AG10803 (cell line): Measurements from ENCODE around the gene GRB10.

ENCODE experiments used
- DNase-seq: peaks from one replicate; pipeline ENCODE4 v3.0.0; 2010; ENCODE audit warnings: low read depth
- H3K4me3 ChIP-seq: 2 replicates; pipeline ENCODE4 v1.5.1; 2011; ENCODE audit warnings: mild to moderate bottlenecking, low read length, control low read depth
- TF ChIP-seq, protein P1 (sequence below): conservative IDR thresholded peaks from 2 replicates; pipeline ENCODE4 v1.5.1; 2011; ENCODE audit warnings: mild to moderate bottlenecking, low read length, control low read depth, inconsistent platforms

GRB10 gene

DNA sequence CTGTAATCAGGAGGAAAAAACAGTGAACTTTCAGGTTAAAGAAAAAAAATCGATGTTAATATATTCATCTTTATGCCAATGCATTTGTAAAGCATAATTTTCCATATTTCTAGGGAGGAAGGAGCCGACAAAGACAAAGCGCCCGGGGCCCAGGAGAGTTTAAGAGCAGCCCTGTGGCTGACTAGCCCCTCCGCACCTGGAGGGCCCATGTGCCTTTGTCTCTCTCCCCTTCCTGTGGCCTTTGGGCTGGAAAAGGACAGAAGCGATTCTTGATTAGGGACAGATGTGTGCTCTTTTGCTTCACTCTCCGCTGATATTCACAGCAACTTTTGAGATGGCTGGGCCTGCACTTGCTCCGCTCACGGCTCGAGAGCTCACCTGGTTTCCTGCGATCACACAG is 240.6 kb downstream of the GRB10 start:
- TF ChIP-seq, protein P1, sequence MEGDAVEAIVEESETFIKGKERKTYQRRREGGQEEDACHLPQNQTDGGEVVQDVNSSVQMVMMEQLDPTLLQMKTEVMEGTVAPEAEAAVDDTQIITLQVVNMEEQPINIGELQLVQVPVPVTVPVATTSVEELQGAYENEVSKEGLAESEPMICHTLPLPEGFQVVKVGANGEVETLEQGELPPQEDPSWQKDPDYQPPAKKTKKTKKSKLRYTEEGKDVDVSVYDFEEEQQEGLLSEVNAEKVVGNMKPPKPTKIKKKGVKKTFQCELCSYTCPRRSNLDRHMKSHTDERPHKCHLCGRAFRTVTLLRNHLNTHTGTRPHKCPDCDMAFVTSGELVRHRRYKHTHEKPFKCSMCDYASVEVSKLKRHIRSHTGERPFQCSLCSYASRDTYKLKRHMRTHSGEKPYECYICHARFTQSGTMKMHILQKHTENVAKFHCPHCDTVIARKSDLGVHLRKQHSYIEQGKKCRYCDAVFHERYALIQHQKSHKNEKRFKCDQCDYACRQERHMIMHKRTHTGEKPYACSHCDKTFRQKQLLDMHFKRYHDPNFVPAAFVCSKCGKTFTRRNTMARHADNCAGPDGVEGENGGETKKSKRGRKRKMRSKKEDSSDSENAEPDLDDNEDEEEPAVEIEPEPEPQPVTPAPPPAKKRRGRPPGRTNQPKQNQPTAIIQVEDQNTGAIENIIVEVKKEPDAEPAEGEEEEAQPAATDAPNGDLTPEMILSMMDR: no peak
- no peak overlapping the region for H3K4me3 ChIP-seq
- DNase-seq: no peak

DNA sequence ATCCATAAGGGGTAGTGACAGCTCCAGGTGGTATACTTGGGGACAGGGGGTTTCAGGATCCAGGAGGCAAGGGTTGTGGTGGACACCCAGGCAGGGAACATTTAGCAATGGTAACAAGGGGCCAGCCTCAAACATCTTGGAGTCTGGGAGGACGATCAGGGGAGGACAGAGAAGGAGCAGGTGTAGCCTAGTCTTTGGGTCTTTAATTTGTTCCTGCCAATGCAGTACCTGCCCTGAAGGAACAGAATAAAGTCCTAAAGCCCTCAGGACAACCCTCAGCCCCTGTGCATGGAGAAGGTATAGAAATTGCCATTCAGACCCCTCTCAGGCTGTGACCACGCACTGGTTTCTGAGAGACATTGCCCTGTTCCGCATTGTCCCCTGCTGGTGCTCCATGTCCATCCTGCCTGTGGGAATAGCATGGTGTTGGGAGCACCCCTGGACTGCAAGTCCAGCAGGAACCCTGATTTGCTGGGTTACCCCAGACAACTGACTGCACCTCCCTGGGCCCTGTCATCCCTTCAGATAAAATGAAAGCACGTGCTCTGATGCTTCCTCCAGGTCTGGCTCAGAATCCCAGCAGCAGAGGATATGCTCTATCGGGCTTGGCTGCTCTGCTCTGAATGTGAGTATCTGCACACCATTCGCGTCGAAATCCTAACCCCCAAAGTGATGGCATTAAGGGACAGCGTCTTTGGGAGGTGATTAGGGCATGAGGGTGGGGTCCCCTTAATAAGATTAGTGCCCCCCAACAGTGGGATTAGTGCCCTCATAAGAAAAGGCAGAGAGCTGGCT is 241.7 kb downstream of the GRB10 start:
- DNase-seq: no peak

More for the DNA sequence above, 241.7 kb downstream of the GRB10 start:
- no peak overlapping the region for H3K4me3 ChIP-seq
- TF ChIP-seq, protein P1: no peak
